IPS-NIHi7 (cell line): ENCODE measurements around the gene MPPED2.
"Not testable (repeated sequence)": the region's sequence is repeated elsewhere in the genome, so short reads cannot be mapped to it uniquely, and the experiment has no call there.

Experiments used
- DNase-seq: peaks from one replicate; pipeline ENCODE4 v3.0.0; 2012; ENCODE audit warnings: mixed read lengths; ENCODE audit errors: extremely low spot score

Gene MPPED2

GRCh38 chr11:30579415-30580175 is 6.6 kb downstream of the MPPED2 start:
- no peak for DNase-seq

- no peak for DNase-seq
These were observed 7.7 kb downstream of the MPPED2 start for GRCh38 chr11:30578406-30578805.

- no peak for DNase-seq
These were observed 12.2 kb downstream of the MPPED2 start for GRCh38 chr11:30573951-30574350.

- no peak for DNase-seq
These were observed 17.2 kb downstream of the MPPED2 start for GRCh38 chr11:30568931-30569330.

- no peak for DNase-seq
These were observed 18.5 kb downstream of the MPPED2 start for GRCh38 chr11:30567644-30568043.

GRCh38 chr11:30567120-30567519 is 19.0 kb downstream of the MPPED2 start:
- no peak for DNase-seq

- no peak for DNase-seq
These were observed 19.7 kb downstream of the MPPED2 start for GRCh38 chr11:30566482-30566881.

- no peak for DNase-seq
These were observed 21.1 kb downstream of the MPPED2 start for GRCh38 chr11:30565027-30565426.

- no peak for DNase-seq
These were observed 24.3 kb downstream of the MPPED2 start for GRCh38 chr11:30561691-30562415.

GRCh38 chr11:30560206-30561106 is 25.7 kb downstream of the MPPED2 start:
- no peak for DNase-seq

GRCh38 chr11:30559004-30559403 is 27.1 kb downstream of the MPPED2 start:
- no peak for DNase-seq

- not testable (repeated sequence) for DNase-seq
These were observed 31.6 kb downstream of the MPPED2 start for GRCh38 chr11:30554587-30554986.

- DNase-seq: no peak
These were observed 32.5 kb downstream of the MPPED2 start for GRCh38 chr11:30553521-30554110.

- DNase-seq: no peak
These were observed 33.3 kb downstream of the MPPED2 start for GRCh38 chr11:30552839-30553238.

- DNase-seq: no peak
These were observed 36.1 kb downstream of the MPPED2 start for GRCh38 chr11:30550022-30550542.

GRCh38 chr11:30549565-30549964 is 36.6 kb downstream of the MPPED2 start:
- DNase-seq: no peak

GRCh38 chr11:30546334-30546733 is 39.8 kb downstream of the MPPED2 start:
- no peak for DNase-seq

- no peak for DNase-seq
These were observed 40.6 kb downstream of the MPPED2 start for GRCh38 chr11:30545507-30545906.

- DNase-seq: no peak
These were observed 43.1 kb downstream of the MPPED2 start for GRCh38 chr11:30543066-30543465.

- DNase-seq: no peak
These were observed 45.4 kb downstream of the MPPED2 start for GRCh38 chr11:30540781-30541180.

GRCh38 chr11:30538251-30538650 is 47.9 kb downstream of the MPPED2 start:
- DNase-seq: no peak

GRCh38 chr11:30535818-30536217 is 50.3 kb downstream of the MPPED2 start:
- no peak for DNase-seq
